Colonic mucosa (tissue), 4 donors: ENCODE measurements around the gene NKX3-2. TPM values are rescaled to one million over a fixed set of nuclear protein-coding genes. Genes with fewer than 3 reads are reported as not detected.
"Not testable (repeated sequence)": the region's sequence is repeated elsewhere in the genome, so short reads cannot be mapped to it uniquely, and the experiment has no call there.

ENCODE experiments used
- DNase-seq: peaks from one replicate; pipeline ENCODE4 v3.0.0-alpha.2; 2020
- H3K27ac ChIP-seq: fragments of 200-600 bp; one replicate; pipeline ENCODE4 v1.8.0; 2021
- H3K27me3 ChIP-seq: fragments of 200-600 bp; one replicate; pipeline ENCODE4 v1.8.0; 2021
- H3K36me3 ChIP-seq: fragments of 200-600 bp; one replicate; pipeline ENCODE4 v1.8.0; 2021
- H3K4me1 ChIP-seq: fragments of 200-600 bp; one replicate; pipeline ENCODE4 v1.8.0; 2021; ENCODE audit warnings: mild to moderate bottlenecking
- H3K4me3 ChIP-seq: fragments of 200-600 bp; one replicate; pipeline ENCODE4 v1.8.0; 2021
- H3K9ac ChIP-seq, 2 donors: one replicate each; pipeline ENCODE4 v1.7.0; 2013; ENCODE audit warnings: control low read depth in 2 of 2, low read depth in 2 of 2, low read length in 2 of 2
- H3K9me3 ChIP-seq: fragments of 200-600 bp; one replicate; pipeline ENCODE4 v1.8.0; 2021
- CTCF ChIP-seq: fragments of 200-600 bp; IDR thresholded peaks from one replicate; pipeline ENCODE4 v1.8.0; 2022; ENCODE audit warnings: antibody characterized with exemption, mild to moderate bottlenecking
- intact Hi-C: fragments of 100-400 bp; cut with DNase I; formaldehyde crosslinking; loops from one replicate; pipeline ENCODE4 v1.14.1; 2022
- total RNA-seq, 2 donors: library from RNA; stranded (reverse); fragmentation: NEBNext Ultra II Directional in 1 of 2; extraction: Animal tissue kit (Norgen Biotek cat#: 25700) in 1 of 2; gene quantifications; one replicate each; pipeline ENCODE4 v1.2.1, GENCODE V29; 2021
- donor health status: healthy.
- donor health status: DM: no; HTN: no; CAD: no.
- donor health status: DM: no; HTN: no; CAD: no.

The NKX3-2 gene
- total RNA-seq, 2 donors from 2014 or later: 0.35 to 1.4 TPM

GRCh38 chr4:13580036-13580435 is 35.7 kb upstream of the NKX3-2 start:
- Histone ChIP-seq H3K4me3 (no peak overlapping the region), H3K27me3 (no peaks in the 10 kb centered on the region), H3K4me1 (no peaks in the 10 kb centered on the region), H3K9ac (no peak overlapping the region), H3K36me3 (peaks cover 14% of the 10 kb centered on the region), H3K9me3 (no peaks in the 10 kb centered on the region), H3K27ac (no peak overlapping the region)
- DNase-seq: no peak
- intact Hi-C loops: no loop called here
- TF ChIP-seq CTCF: no peak

GRCh38 chr4:13577660-13578059 is 33.4 kb upstream of the NKX3-2 start:
- no peaks in the 10 kb centered on the region for H3K9me3 ChIP-seq
- DNase-seq: no peak
- no peak overlapping the region for H3K4me3 ChIP-seq
- H3K9ac ChIP-seq: no peak overlapping the region
- no peaks in the 10 kb centered on the region for H3K4me1 ChIP-seq
- intact Hi-C loops: no loop called here
- peaks cover 14% of the 10 kb centered on the region for H3K36me3 ChIP-seq
- H3K27me3 ChIP-seq: no peaks in the 10 kb centered on the region
- TF ChIP-seq CTCF: no peak
- no peak overlapping the region for H3K27ac ChIP-seq

- no peaks in the 10 kb centered on the region for H3K9me3 ChIP-seq
- H3K4me1 ChIP-seq: no peaks in the 10 kb centered on the region
- H3K27me3 ChIP-seq: no peaks in the 10 kb centered on the region
- intact Hi-C loops: no loop called here
- no peak for TF ChIP-seq CTCF
- H3K27ac ChIP-seq: no peak overlapping the region
- DNase-seq: no peak
- no peak overlapping the region for H3K4me3 ChIP-seq
- H3K36me3 ChIP-seq: peaks cover 9% of the 10 kb centered on the region
- H3K9ac ChIP-seq: no peak overlapping the region
Observed at GRCh38 chr4:13570916-13571315, 26.6 kb upstream of the NKX3-2 start.

GRCh38 chr4:13567125-13567524 is 22.8 kb upstream of the NKX3-2 start:
- H3K4me3 ChIP-seq: no peak overlapping the region
- intact Hi-C loops: no loop called here
- no peak overlapping the region for H3K27ac ChIP-seq
- no peak overlapping the region for H3K9ac ChIP-seq
- H3K9me3 ChIP-seq: no peaks in the 10 kb centered on the region
- no peak for TF ChIP-seq CTCF
- H3K27me3 ChIP-seq: no peaks in the 10 kb centered on the region
- no peak for DNase-seq
- no peaks in the 10 kb centered on the region for H3K4me1 ChIP-seq
- peaks cover under 1% of the 10 kb centered on the region for H3K36me3 ChIP-seq

GRCh38 chr4:13562876-13563275 is 18.6 kb upstream of the NKX3-2 start:
- H3K9me3 ChIP-seq: no peaks in the 10 kb centered on the region
- no peak overlapping the region for H3K9ac ChIP-seq
- no peaks in the 10 kb centered on the region for H3K4me1 ChIP-seq
- H3K4me3 ChIP-seq: no peak overlapping the region
- TF ChIP-seq CTCF: no peak
- no peaks in the 10 kb centered on the region for H3K27me3 ChIP-seq
- DNase-seq: no peak
- intact Hi-C loops: no loop called here
- no peak overlapping the region for H3K27ac ChIP-seq
- H3K36me3 ChIP-seq: no peaks in the 10 kb centered on the region

GRCh38 chr4:13561673-13562072 is 17.4 kb upstream of the NKX3-2 start:
- H3K27me3 ChIP-seq: no peaks in the 10 kb centered on the region
- TF ChIP-seq CTCF: no peak
- no peaks in the 10 kb centered on the region for H3K36me3 ChIP-seq
- no peak overlapping the region for H3K27ac ChIP-seq
- H3K9me3 ChIP-seq: no peaks in the 10 kb centered on the region
- no peak overlapping the region for H3K9ac ChIP-seq
- intact Hi-C loops: no loop called here
- no peak overlapping the region for H3K4me3 ChIP-seq
- no peaks in the 10 kb centered on the region for H3K4me1 ChIP-seq
- DNase-seq: no peak

- H3K9ac ChIP-seq, H3K27me3 ChIP-seq, H3K4me1 ChIP-seq, intact Hi-C loops, H3K4me3 ChIP-seq, H3K9me3 ChIP-seq, H3K27ac ChIP-seq, H3K36me3 ChIP-seq, DNase-seq: not testable (repeated sequence)
Observed at GRCh38 chr4:13560111-13560510, 15.8 kb upstream of the NKX3-2 start.
